DMS 273 treated with DMSO at 0.1 percent for 48 hours (cell line): Measurements from ENCODE around the gene GMIP.
"Not testable (repeated sequence)": the region's sequence is repeated elsewhere in the genome, so short reads cannot be mapped to it uniquely, and the experiment has no call there.

Experiments used
- DNase-seq: peaks from one replicate; lab custom pipeline; 2025; lab: John Stamatoyannopoulos, UW

The GMIP gene, protein sequence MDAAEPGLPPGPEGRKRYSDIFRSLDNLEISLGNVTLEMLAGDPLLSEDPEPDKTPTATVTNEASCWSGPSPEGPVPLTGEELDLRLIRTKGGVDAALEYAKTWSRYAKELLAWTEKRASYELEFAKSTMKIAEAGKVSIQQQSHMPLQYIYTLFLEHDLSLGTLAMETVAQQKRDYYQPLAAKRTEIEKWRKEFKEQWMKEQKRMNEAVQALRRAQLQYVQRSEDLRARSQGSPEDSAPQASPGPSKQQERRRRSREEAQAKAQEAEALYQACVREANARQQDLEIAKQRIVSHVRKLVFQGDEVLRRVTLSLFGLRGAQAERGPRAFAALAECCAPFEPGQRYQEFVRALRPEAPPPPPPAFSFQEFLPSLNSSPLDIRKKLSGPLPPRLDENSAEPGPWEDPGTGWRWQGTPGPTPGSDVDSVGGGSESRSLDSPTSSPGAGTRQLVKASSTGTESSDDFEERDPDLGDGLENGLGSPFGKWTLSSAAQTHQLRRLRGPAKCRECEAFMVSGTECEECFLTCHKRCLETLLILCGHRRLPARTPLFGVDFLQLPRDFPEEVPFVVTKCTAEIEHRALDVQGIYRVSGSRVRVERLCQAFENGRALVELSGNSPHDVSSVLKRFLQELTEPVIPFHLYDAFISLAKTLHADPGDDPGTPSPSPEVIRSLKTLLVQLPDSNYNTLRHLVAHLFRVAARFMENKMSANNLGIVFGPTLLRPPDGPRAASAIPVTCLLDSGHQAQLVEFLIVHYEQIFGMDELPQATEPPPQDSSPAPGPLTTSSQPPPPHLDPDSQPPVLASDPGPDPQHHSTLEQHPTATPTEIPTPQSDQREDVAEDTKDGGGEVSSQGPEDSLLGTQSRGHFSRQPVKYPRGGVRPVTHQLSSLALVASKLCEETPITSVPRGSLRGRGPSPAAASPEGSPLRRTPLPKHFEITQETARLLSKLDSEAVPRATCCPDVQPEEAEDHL

GRCh38 chr19:19643158-19644053 lies at the start of gene GMIP:
Gene GMIP (minus strand): TSS chr19:19643657. CDS start chr19:19643529, 128 bp downstream.
- no peak for DNase-seq

- no peak for DNase-seq
These were observed 48.2 kb upstream of the GMIP start for GRCh38 chr19:19691683-19692082.

GRCh38 chr19:19689023-19689422 lies 45.6 kb upstream of the GMIP start:
- DNase-seq, result not testable (repeated sequence)

GRCh38 chr19:19687090-19687489 lies 43.6 kb upstream of the GMIP start:
- no peak for DNase-seq

DNA sequence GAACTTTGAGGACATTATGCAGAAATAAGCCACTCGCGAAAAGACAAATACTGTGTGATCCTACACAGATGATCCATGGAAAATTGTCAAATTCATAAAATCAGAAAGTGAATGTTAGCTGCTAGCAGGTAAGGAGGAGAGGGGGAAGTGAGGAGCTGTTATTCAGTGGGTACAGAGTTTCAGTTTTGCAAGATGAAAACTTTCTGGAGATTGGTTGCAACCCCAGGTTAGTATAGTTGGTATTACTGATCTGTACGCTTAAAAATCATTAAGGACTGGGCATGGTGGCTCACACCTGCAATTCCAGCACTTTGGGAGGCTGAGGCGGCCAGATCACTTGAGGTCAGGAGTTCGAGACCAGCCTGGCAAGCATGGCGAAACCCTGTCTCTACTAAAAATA lies 43.1 kb upstream of the GMIP start:
- no peak for DNase-seq

DNA sequence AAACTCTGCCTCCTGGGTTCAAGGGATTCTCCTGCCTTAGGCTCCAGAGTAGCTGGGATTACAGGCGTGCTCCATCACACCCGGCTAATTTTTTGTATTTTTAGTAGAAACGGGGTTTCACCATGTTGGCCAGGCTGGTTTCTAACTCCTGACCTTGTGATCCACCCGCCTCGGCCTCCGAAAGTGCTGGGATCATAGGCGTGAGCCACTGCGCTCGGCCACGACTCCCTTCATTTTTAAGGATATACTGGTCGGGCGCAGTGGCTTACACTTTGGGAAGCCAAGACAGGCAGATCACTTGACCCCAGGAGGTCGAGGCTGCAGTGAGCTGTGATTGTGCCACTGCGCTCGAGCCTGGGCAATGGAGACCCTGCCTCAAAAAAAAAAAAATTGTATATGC lies 42.7 kb upstream of the GMIP start:
- DNase-seq, result not testable (repeated sequence)

DNA sequence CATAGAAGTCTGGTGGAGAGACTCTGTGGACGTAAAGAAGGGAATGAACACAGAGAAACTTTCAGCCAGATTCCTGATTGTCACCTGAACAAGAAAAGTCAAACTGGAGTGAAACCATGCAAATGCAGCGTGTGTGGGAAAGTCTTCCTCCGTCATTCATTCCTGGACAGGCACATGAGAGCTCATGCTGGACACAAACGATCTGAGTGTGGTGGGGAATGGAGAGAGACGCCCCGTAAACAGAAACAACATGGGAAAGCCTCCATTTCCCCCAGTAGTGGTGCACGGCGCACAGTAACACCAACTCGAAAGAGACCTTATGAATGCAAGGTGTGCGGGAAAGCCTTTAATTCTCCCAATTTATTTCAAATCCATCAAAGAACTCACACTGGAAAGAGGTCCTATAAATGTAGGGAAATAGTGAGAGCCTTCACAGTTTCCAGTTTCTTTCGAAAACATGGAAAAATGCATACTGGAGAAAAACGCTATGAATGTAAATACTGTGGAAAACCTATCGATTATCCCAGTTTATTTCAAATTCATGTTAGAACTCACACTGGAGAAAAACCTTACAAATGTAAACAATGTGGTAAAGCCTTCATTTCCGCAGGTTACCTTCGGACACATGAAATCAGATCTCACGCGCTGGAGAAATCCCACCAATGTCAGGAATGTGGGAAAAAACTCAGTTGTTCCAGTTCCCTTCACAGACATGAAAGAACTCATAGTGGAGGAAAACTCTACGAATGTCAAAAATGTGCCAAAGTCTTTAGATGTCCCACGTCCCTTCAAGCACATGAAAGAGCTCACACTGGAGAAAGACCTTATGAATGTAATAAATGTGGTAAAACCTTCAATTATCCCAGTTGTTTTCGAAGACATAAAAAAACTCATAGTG lies 36.0 kb upstream of the GMIP start:
- DNase-seq, result no peak

- DNase-seq, result no peak
These were observed 34.1 kb upstream of the GMIP start for GRCh38 chr19:19677579-19677978.

DNA sequence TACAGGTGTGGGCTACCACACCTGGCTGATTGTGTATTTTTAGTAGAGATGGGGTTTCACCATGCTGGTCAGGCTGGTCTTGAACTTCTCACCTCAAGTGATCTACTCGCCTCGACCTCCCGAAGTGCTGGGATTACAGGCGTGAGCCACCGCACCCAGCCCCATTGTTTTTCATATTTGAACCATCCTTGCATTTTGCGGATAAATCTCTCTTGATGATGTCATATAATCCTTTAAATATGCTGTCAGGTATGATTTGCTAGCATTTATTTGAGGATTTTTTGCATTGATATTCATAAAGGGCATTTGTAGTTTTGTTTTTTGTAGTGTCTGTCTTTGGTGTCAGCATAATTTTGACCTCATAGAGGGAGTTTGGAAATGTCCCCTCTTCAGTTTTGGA lies 30.9 kb upstream of the GMIP start:
- no peak for DNase-seq

DNA sequence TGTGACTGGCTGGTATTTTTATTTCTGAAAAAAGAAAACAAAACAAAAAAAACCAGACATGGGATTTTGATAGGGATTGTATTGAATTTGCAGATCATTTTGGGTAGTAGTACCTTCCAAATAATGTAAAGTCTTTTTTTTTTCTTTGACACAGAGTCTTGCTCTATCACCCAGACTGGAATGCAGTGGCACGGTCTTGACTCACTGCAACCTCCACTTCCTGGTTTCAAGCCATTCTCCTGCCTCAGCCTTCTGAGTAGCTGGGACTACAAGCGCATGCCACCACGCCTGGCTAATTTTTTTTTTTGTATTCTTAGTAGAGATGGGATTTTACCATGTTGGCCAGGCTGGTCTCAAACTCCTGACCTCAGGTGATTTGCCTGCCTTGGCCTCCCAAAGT lies 29.4 kb upstream of the GMIP start:
- DNase-seq, result no peak

DNA sequence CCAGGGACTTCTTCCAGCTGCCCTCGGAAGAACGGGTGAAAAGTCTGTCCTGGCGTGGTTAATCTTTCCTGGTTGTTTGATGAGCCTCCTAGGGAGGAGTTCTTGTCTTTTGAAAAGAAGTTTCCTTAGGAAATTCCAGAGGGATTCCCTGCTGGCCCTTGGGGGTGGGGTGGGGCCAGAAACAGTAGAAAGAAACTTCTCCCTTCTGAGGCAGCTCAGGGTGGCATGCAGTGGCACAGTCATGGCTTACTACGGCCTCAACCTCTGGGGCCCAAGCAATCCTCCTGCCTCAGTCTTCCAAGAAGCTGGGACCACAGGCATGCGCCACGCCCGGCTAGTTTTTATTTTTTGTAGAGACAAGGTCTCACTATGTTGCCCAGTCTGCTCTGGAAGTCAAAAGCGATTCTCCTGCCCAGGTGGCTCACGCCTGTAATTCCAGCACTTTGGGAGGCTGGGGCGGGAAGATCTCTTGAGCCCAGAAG lies 26.7 kb upstream of the GMIP start:
- DNase-seq, result no peak

GRCh38 chr19:19668230-19669012 lies 25.0 kb upstream of the GMIP start, which contains the start of gene ZNF101:
Gene ZNF101 (plus strand): TSS chr19:19668839. CDS start chr19:19668964, 125 bp downstream.
- peak; percentile 86 for DNase-seq

DNA sequence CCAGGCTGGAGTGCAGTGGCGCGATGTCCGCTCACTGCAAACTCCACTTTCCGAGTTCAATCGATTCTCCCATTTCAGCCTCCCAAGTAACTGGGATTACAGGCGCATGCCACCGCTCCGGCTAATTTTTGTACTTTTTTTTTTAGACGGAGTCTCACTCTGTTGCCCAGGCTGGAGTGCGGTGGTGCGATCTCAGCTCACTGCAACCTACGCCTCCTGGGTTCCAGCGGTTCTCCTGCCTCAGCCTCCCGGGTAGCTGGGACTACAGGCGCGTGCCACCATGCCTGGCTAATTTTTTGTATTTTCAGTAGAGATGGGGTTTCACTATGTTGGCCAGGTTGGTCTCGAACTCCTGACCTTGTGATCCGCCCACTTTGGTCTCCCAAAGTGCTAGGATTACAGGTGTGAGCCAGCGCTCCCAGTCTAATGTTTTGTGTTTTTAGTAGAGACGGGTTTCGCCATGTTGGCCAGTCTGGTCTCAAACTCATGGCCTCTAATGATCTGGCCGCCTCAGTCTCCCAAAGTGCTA lies 22.0 kb upstream of the GMIP start:
- DNase-seq, result not testable (repeated sequence)

- DNase-seq, result peak; percentile 96
These were observed 20.0 kb upstream of the GMIP start, which contains the start of gene ATP13A1 for GRCh38 chr19:19663256-19664120. Gene ATP13A1 (minus strand): TSS chr19:19663676. CDS start chr19:19663666, 10 bp downstream.

- DNase-seq, result no peak
These were observed 19.4 kb upstream of the GMIP start for GRCh38 chr19:19662871-19663255.

DNA sequence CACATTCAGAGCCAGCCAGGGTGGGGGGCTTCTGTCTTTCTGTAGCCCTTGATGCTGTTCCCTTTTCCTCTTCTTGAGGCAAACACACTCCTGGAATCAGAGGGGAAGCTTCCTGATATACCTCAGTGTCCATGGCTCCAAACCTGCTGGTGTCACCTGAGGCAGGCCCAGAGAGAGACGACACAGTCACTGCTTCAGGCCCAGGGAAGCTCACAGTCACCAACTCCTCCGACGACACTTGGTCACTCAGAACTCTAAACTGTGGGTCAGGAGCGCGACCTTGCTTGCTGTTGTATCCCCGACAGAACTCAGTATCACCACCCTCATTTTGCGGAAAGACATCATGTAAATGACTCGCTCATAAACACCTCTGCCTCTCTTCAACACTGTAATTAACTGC lies 18.9 kb upstream of the GMIP start:
- DNase-seq, result no peak

DNA sequence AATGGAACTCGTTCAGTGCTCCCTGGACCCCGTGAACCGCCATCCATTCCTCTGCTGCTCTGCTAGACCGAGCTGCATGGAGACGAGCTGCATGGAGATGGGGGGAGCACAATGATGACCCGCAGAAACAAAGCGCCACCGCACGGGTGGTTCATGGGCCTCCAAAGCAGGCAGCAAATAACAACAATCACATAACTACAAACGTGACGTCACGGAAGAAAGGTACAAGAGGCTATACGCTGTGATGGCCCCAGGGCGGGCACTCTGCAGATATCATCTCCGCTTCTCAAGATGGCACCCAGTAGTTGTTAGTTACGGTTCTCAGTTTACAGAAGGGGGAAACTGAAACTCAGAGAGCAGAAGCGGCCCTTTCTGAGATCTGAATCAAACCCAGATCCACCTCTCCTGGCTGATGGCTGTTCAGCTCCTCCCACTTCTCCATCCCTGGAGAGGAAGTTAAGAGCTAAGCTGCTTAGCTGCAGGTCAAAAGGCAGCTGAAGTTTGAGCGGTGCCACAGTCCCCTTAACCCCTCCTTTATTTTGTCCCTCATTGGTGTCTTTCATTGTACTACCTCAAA lies 18.3 kb upstream of the GMIP start:
- no peak for DNase-seq

- DNase-seq, result no peak
These were observed 17.8 kb upstream of the GMIP start for GRCh38 chr19:19661141-19661674.
